Measurements from ENCODE around the gene ELMO3. TPM values are rescaled to one million over a fixed set of nuclear protein-coding genes. Genes with fewer than 3 reads are reported as not detected.

ELMO3 gene
- total RNA-seq, 1 donor from 2014 or later = 0.56 TPM

GRCh38 chr16:67213197-67214019 is 14.5 kb downstream of the ELMO3 start:
- DNase-seq (ENCODE audit: low read depth) = no peak

- no peak for DNase-seq (ENCODE audit: low read depth)
These were observed 16.8 kb downstream of the ELMO3 start for GRCh38 chr16:67215706-67216105.

- DNase-seq (ENCODE audit: low read depth) = no peak
These were observed 17.9 kb downstream of the ELMO3 start for GRCh38 chr16:67216612-67217490.

- no peak for DNase-seq (ENCODE audit: low read depth)
These were observed 25.1 kb downstream of the ELMO3 start for GRCh38 chr16:67223992-67224391.

- no peak for DNase-seq (ENCODE audit: low read depth)
These were observed 27.4 kb downstream of the ELMO3 start for GRCh38 chr16:67226295-67226803.

- DNase-seq (ENCODE audit: low read depth) = peak; percentile 100
These were observed 28.1 kb downstream of the ELMO3 start, which contains the start of gene TMEM208 for GRCh38 chr16:67226804-67227566. Gene TMEM208 (plus strand): TSS chr16:67227130. CDS start chr16:67227219, 89 bp downstream.

GRCh38 chr16:67227567-67227921 is 28.6 kb downstream of the ELMO3 start:
- DNase-seq (ENCODE audit: low read depth) = no peak

- DNase-seq (ENCODE audit: low read depth) = no peak
These were observed 29.3 kb downstream of the ELMO3 start for GRCh38 chr16:67228034-67228785.

- DNase-seq (ENCODE audit: low read depth) = no peak
These were observed 30.0 kb downstream of the ELMO3 start for GRCh38 chr16:67228905-67229304.

GRCh38 chr16:67229906-67230808 is 31.2 kb downstream of the ELMO3 start:
- no peak for DNase-seq (ENCODE audit: low read depth)

- DNase-seq (ENCODE audit: low read depth) = no peak
These were observed 32.1 kb downstream of the ELMO3 start for GRCh38 chr16:67230809-67231660.

- no peak for DNase-seq (ENCODE audit: low read depth)
These were observed 34.7 kb downstream of the ELMO3 start for GRCh38 chr16:67233596-67233995.

GRCh38 chr16:67234180-67234597 is 35.3 kb downstream of the ELMO3 start:
- DNase-seq (ENCODE audit: low read depth) = no peak

GRCh38 chr16:67235816-67236562 is 37.1 kb downstream of the ELMO3 start:
- DNase-seq (ENCODE audit: low read depth) = no peak

GRCh38 chr16:67236563-67237395 is 37.8 kb downstream of the ELMO3 start:
- DNase-seq (ENCODE audit: low read depth) = no peak

GRCh38 chr16:67237396-67238277 is 38.7 kb downstream of the ELMO3 start:
- no peak for DNase-seq (ENCODE audit: low read depth)
